ENCODE data around the gene CSNK1D. TPM values are rescaled to one million over a fixed set of nuclear protein-coding genes. Genes with fewer than 3 reads are reported as not detected.

The CSNK1D gene
- total and polyA plus RNA-seq, 10 of the 15 experiments (the other 5 are each of a cell fraction or from before 2014, with no cell fraction given), result 5.7 to 105 (median 58.1) TPM

DNA sequence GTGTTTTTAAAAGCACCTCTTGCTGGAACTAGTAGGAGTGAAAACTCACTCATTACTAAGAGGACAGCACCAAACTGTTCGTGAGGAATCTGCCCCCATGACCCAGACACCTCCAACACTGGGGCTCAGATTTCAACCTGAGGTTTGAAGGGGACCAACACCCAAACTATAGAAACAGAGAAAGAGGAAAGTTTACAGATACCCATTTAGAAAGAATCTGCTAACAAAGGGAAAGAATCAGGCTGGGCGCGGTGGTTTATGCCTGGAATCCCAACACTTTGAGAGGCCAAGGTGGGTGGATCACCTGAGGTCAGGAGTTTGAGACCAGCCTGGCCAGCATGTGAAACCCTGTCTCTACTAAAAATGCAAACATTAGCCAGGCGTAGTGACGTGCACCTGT lies 3.4 kb upstream of the CSNK1D start (continued):
- TF ChIP-seq, protein P1, sequence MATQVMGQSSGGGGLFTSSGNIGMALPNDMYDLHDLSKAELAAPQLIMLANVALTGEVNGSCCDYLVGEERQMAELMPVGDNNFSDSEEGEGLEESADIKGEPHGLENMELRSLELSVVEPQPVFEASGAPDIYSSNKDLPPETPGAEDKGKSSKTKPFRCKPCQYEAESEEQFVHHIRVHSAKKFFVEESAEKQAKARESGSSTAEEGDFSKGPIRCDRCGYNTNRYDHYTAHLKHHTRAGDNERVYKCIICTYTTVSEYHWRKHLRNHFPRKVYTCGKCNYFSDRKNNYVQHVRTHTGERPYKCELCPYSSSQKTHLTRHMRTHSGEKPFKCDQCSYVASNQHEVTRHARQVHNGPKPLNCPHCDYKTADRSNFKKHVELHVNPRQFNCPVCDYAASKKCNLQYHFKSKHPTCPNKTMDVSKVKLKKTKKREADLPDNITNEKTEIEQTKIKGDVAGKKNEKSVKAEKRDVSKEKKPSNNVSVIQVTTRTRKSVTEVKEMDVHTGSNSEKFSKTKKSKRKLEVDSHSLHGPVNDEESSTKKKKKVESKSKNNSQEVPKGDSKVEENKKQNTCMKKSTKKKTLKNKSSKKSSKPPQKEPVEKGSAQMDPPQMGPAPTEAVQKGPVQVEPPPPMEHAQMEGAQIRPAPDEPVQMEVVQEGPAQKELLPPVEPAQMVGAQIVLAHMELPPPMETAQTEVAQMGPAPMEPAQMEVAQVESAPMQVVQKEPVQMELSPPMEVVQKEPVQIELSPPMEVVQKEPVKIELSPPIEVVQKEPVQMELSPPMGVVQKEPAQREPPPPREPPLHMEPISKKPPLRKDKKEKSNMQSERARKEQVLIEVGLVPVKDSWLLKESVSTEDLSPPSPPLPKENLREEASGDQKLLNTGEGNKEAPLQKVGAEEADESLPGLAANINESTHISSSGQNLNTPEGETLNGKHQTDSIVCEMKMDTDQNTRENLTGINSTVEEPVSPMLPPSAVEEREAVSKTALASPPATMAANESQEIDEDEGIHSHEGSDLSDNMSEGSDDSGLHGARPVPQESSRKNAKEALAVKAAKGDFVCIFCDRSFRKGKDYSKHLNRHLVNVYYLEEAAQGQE (IDR thresholded peaks at IDR 0.05; ENCODE audit: low read depth, low read length), result no peak
- TF ChIP-seq NFIC (IDR thresholded peaks at IDR 0.05; ENCODE audit: low read depth, low read length) (no peak), RCOR1 (conservative IDR thresholded peaks at IDR 0.05; ENCODE audit: low read depth, low read length) (no peak)
- TF ChIP-seq, protein P2, sequence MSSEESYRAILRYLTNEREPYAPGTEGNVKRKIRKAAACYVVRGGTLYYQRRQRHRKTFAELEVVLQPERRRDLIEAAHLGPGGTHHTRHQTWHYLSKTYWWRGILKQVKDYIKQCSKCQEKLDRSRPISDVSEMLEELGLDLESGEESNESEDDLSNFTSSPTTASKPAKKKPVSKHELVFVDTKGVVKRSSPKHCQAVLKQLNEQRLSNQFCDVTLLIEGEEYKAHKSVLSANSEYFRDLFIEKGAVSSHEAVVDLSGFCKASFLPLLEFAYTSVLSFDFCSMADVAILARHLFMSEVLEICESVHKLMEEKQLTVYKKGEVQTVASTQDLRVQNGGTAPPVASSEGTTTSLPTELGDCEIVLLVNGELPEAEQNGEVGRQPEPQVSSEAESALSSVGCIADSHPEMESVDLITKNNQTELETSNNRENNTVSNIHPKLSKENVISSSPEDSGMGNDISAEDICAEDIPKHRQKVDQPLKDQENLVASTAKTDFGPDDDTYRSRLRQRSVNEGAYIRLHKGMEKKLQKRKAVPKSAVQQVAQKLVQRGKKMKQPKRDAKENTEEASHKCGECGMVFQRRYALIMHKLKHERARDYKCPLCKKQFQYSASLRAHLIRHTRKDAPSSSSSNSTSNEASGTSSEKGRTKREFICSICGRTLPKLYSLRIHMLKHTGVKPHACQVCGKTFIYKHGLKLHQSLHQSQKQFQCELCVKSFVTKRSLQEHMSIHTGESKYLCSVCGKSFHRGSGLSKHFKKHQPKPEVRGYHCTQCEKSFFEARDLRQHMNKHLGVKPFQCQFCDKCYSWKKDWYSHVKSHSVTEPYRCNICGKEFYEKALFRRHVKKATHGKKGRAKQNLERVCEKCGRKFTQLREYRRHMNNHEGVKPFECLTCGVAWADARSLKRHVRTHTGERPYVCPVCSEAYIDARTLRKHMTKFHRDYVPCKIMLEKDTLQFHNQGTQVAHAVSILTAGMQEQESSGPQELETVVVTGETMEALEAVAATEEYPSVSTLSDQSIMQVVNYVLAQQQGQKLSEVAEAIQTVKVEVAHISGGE (CRISPR knock-in tag; IDR thresholded peaks at IDR 0.05), result no peak

DNA sequence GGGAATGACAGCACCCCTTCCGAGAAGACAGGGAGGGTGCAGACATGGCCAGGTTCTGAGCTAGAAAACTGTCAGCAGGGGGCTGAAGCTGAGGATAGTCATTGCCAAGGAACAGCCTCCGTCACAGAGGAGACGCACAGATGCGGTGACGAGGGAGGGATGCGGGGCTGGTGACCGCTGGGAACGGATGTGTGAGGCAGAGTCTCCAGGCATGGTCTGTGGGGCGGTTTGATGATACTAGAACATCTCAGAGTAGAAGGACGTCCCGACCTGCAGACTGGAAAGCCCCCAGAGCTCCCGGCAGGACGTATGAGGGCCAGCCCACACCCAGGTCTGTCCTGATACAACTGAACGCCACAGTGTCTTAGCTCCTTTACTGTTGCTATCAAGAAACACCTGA lies 1.8 kb upstream of the CSNK1D start:
- no peak overlapping the region for H3K9ac ChIP-seq (ENCODE audit: control insufficient read depth, insufficient read depth, low read length)
- H3K27ac ChIP-seq (ENCODE audit: control insufficient read depth, insufficient read depth), result no peak overlapping the region
- peak; percentile 10 for ATAC-seq
- CTCF ChIA-PET, result interaction anchor here (0.7 to 1.6 kb wide), 5 partner anchors 9 to 47 kb away, joined by 3 to 4 read pairs (median 4); no protein-coding TSS in a partner anchor
- H3K36me3 ChIP-seq (ENCODE audit: control insufficient read depth in 2 of 2, insufficient read depth in 2 of 2, low read length in 1 of 2), result peaks cover 5 to 7% of the 10 kb centered on the region in 2 experiments; a peak in 3 of 4 replicates
- BruUV-seq (replicated peaks), result no TSS peak
- 49% methylated on average over 14 of the region's 14 CpGs for WGBS (ENCODE audit: insufficient coverage, insufficient replicate concordance, low lambda C conversion rate, missing lambda C conversion rate)
- no peak overlapping the region for H3K4me2 ChIP-seq (ENCODE audit: control insufficient read depth, insufficient read depth)
- RAD21 ChIA-PET (ENCODE audit: unreplicated experiment), result no interaction called here
- in situ Hi-C loops (cut with MboI) (no loop called here), intact Hi-C loops (cut with micrococcal nuclease; ENCODE audit: unreplicated experiment) (no loop called here)
- H3K4me3 ChIP-seq, result no peak overlapping the region
- no peak for DNase-seq (ENCODE audit: low read depth, low spot score)
- FAIRE-seq, result no peak
- no peak overlapping the region for H2AFZ ChIP-seq (ENCODE audit: control insufficient read depth, low read depth, low read length)
- no peaks in the 10 kb centered on the region for H3K27me3 ChIP-seq (replicated peaks in 1 of 2; ENCODE audit: control insufficient read depth in 2 of 2, insufficient read depth in 2 of 2, low read length in 1 of 2)
- H3K9me3 ChIP-seq (replicated peaks; ENCODE audit: control insufficient read depth, insufficient read depth, low read length), result no peaks in the 10 kb centered on the region
- peaks cover 3% of the 10 kb centered on the region for H3K4me1 ChIP-seq (ENCODE audit: control insufficient read depth, insufficient read depth, low read length)
- SMC1A ChIA-PET (ENCODE audit: uncharacterized antibody, unreplicated experiment), result interaction anchor here (1.1 to 2.2 kb wide), 2 partner anchors 10 to 23 kb away, joined by 3 to 9 read pairs; no protein-coding TSS in a partner anchor
- H3K79me2 ChIP-seq (ENCODE audit: control insufficient read depth, insufficient read depth, low read length), result peaks cover 30% of the 10 kb centered on the region
- H4K20me1 ChIP-seq (ENCODE audit: control insufficient read depth, insufficient read depth), result peaks cover 9% of the 10 kb centered on the region; the same call in 1 of the 2 replicates
- POLR2A ChIA-PET, result interaction anchor here (0.6 to 3.6 kb wide), 6 partner anchors 8 to 208 kb away, joined by 3 to 20 read pairs (median 8); no protein-coding TSS in a partner anchor
- no peak for TF ChIP-seq FOXK2 (IDR thresholded peaks at IDR 0.05)
- TF ChIP-seq, protein P3, sequence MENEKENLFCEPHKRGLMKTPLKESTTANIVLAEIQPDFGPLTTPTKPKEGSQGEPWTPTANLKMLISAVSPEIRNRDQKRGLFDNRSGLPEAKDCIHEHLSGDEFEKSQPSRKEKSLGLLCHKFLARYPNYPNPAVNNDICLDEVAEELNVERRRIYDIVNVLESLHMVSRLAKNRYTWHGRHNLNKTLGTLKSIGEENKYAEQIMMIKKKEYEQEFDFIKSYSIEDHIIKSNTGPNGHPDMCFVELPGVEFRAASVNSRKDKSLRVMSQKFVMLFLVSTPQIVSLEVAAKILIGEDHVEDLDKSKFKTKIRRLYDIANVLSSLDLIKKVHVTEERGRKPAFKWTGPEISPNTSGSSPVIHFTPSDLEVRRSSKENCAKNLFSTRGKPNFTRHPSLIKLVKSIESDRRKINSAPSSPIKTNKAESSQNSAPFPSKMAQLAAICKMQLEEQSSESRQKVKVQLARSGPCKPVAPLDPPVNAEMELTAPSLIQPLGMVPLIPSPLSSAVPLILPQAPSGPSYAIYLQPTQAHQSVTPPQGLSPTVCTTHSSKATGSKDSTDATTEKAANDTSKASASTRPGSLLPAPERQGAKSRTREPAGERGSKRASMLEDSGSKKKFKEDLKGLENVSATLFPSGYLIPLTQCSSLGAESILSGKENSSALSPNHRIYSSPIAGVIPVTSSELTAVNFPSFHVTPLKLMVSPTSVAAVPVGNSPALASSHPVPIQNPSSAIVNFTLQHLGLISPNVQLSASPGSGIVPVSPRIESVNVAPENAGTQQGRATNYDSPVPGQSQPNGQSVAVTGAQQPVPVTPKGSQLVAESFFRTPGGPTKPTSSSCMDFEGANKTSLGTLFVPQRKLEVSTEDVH (IDR thresholded peaks at IDR 0.05; ENCODE audit: low read depth, partially characterized antibody), result no peak
- no peak for TF ChIP-seq SPI1 (IDR thresholded peaks at IDR 0.05; ENCODE audit: borderline replicate concordance, insufficient read depth, low read depth, low read length)
- no peak for TF ChIP-seq MYB (IDR thresholded peaks at IDR 0.05; ENCODE audit: borderline replicate concordance, low read depth, low read length)

Measured in GM12878 (cell line).